NCI-H2081 treated with DMSO at 0.1 percent for 48 hours (cell line): ENCODE measurements around the gene NUP93.

Source experiments
- DNase-seq: peaks from one replicate; lab custom pipeline; 2025; lab: John Stamatoyannopoulos, UW

NUP93 gene

DNA sequence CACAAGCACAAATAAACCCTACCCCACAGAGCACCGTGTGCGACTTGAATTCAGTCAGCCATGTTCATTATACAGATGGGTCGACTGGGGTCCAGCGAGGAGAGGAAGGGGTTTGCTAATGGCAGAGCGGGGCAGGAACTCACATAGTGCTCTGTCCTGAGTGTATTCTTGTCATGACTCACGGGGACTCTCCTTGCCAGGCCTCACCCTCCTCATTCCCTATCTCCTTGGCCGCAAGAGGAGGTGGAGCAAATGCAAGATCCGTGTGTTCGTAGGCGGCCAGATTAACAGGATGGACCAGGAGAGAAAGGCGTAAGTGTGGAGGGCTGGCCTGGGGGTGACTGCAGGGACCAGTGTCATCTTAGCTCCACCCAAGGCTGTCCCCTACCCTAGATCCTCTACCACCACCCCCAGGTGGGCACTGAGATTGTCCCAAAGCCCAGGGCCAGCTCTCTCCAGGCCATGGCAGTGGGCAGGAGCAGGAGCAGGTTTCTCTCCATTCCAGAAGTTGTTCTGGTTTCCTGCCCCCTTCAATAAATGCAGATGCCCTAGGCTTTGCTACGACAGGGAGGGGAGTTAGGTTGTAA lies 164.5 kb downstream of the NUP93 start:
- DNase-seq, result no peak

DNA sequence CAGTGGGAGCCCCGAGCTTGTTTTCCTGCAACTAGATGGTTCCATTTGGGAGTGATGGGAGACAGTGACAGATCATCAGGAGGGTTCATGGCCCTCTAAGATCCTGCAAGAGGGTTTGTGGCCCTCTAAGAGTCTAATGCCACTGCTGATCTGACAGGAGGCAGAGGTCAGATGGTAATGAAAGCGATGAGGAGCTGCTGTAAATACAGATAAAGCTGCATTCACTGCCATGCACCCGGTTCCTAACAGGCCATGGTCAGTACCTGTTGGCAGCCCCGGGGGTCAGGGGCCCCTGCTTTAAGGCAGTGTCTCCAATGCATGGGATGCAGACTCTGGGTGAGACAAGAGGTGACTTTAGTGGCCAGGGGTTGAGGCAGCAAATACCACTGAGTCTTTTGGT lies 165.9 kb downstream of the NUP93 start:
- no peak for DNase-seq

DNA sequence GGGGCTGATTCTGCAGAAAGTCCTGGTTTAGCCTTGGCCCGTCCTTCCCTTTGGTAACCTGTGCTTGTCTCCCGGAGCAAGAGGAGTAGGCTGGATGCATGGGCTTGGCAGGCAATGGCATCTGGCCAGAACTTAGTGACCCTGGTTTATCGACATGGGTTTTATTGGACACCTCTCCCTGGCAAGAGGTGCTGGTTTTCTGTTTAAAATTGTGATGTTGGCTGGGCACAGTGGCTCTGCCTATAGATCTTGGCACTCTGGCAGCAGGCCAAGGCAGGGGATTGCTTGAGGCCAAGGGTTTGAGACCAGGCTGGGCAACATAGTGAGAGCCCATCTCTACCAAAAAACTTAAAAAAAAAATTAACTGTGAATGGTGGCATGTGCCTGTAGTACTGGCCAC lies 166.3 kb downstream of the NUP93 start:
- DNase-seq, result no peak

DNA sequence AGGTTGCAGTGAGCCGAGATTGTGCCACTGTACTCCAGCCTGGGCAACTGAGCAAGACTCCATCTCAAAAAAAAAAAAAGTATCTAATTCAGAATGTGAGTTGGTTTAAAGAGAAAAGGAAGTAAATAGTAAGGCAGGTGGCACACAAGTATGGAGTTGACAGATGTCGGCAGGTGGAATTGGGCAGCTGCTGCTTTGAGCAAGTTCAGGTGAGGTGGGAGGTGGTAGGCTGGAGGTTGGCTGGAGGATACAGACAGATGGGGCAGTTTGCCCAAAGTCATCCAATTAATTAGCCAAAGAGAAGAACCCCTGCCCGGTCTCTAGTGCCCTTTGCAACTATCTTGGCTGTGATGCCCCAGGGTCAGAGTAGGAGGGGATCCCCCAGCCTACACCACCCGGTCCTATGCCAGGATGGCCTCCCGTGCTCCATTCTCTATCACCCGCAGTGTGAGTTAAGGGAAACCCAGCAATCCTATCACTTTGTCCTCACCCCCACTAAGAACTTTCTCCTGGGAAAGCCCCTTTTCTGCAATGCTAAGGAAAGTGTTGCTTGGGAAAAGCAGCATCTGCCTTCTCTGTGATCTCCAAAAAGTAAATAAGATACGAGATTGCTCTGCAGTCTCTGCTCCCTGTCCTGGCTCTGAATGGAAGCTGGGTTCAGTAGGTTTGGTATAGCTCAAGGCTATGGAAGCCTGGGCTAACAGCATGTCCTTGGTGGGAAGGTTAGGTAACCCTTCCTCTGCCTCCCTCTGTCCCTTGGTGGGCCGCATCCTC lies 167.3 kb downstream of the NUP93 start:
- no peak for DNase-seq

DNA sequence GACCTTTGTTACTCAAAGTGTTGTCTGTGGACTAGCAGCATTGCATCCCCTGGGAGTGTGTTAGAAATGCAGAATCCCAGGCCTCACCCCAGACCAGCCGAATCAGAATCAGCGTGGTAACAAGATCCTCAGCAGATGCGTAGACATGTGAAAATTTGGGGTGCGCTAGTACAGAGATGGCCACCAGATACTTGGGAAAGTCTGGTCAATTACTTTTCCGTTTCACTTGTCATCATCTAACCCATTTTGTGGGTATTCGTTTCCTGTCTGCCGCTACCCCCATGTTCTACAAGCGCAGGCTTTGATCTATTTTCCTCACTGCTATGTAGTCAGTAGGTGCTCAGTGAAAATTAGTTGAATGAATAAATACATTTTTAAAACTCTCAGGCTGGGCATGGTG lies 168.9 kb downstream of the NUP93 start:
- no peak for DNase-seq
